SJCRH30 (cell line): ENCODE results near the gene ADI1. TPM values are rescaled to one million over a fixed set of nuclear protein-coding genes. Genes with fewer than 3 reads are reported as not detected.
A peak's percentile ranks its signal among the peaks of the same experiment; 100 is the strongest.
"Not testable (repeated sequence)": the region's sequence is repeated elsewhere in the genome, so short reads cannot be mapped to it uniquely, and the experiment has no call there.

Experiments
- DNase-seq, 2 experiments: peaks; one replicate each; pipeline ENCODE4 v3.0.0-alpha.2; 2015 to 2020
- H3K27ac ChIP-seq: fragments of 250-450 bp; sonication (Bioruptor Pico); 2 replicates; pipeline ENCODE4 v1.5.1; 2020; ENCODE audit warnings: mild to moderate bottlenecking, moderate library complexity
- H3K27me3 ChIP-seq: fragments of 250-450 bp; sonication (Bioruptor Pico); 2 replicates; pipeline ENCODE4 v1.5.1; 2020; ENCODE audit warnings: mild to moderate bottlenecking, moderate library complexity
- H3K36me3 ChIP-seq: fragments of 250-450 bp; sonication (Bioruptor Pico); 2 replicates; pipeline ENCODE4 v1.5.1; 2020; ENCODE audit warnings: mild to moderate bottlenecking, moderate library complexity
- H3K4me1 ChIP-seq: fragments of 250-450 bp; sonication (Bioruptor Pico); 2 replicates; pipeline ENCODE4 v1.5.1; 2020; ENCODE audit warnings: mild to moderate bottlenecking, moderate library complexity
- H3K4me3 ChIP-seq: fragments of 250-450 bp; sonication (Bioruptor Pico); 2 replicates; pipeline ENCODE4 v1.5.1; 2020; ENCODE audit warnings: mild to moderate bottlenecking, moderate library complexity
- H3K9me3 ChIP-seq: fragments of 250-450 bp; sonication (Bioruptor Pico); replicated peaks from 2 replicates; pipeline ENCODE4 v1.5.1; 2020; ENCODE audit warnings: mild to moderate bottlenecking, moderate library complexity
- total RNA-seq: library from RNA; depleted of rRNA; stranded (reverse); fragments of >200 nt; shearing (Covaris generic); gene quantifications from 2 replicates; pipeline ENCODE4 v1.2.3, GENCODE V29; 2014

Gene ADI1
- total RNA-seq, 1 experiment from 2014 or later, result 55.9 TPM

GRCh38 chr2:3517948-3518495 is 1.3 kb downstream of the ADI1 start:
- Histone ChIP-seq H3K36me3 (no peaks in the 10 kb centered on the region), H3K9me3 (no peaks in the 10 kb centered on the region; the same call in 1 of the 2 replicates), H3K4me3 (peak overlapping the region; percentile 81), H3K27ac (peak overlapping the region; percentile 62), H3K4me1 (peaks cover 9% of the 10 kb centered on the region), H3K27me3 (no peaks in the 10 kb centered on the region)
- no peak for DNase-seq

- H3K27me3 ChIP-seq, result no peaks in the 10 kb centered on the region
- no peak overlapping the region for H3K4me3 ChIP-seq
- H3K27ac ChIP-seq, result no peak overlapping the region
- no peaks in the 10 kb centered on the region; the same call in 1 of the 2 replicates for H3K9me3 ChIP-seq
- no peak for DNase-seq
- peaks cover under 1% of the 10 kb centered on the region for H3K36me3 ChIP-seq
- H3K4me1 ChIP-seq, result peaks cover 9% of the 10 kb centered on the region
Measured at GRCh38 chr2:3516831-3517230, 2.5 kb downstream of the ADI1 start.

GRCh38 chr2:3515438-3515837 is 3.9 kb downstream of the ADI1 start:
- not testable (repeated sequence) for DNase-seq

GRCh38 chr2:3513026-3513810 is 6.1 kb downstream of the ADI1 start:
- Histone ChIP-seq H3K36me3 (peaks cover 22% of the 10 kb centered on the region), H3K27me3 (no peaks in the 10 kb centered on the region), H3K4me1 (peaks cover 4% of the 10 kb centered on the region; the same call in 1 of the 2 replicates), H3K27ac (no peak overlapping the region), H3K4me3 (no peak overlapping the region), H3K9me3 (no peaks in the 10 kb centered on the region; the same call in 1 of the 2 replicates)
- DNase-seq, result no peak

More at GRCh38 chr2:3515438-3515837, 3.9 kb downstream of the ADI1 start:
- not testable (repeated sequence) for H3K27ac ChIP-seq, H3K4me1 ChIP-seq, H3K36me3 ChIP-seq, H3K4me3 ChIP-seq, H3K9me3 ChIP-seq, H3K27me3 ChIP-seq

- no peak overlapping the region for H3K4me3 ChIP-seq
- H3K9me3 ChIP-seq, result no peaks in the 10 kb centered on the region; the same call in 1 of the 2 replicates
- H3K27ac ChIP-seq, result no peak overlapping the region
- no peak for DNase-seq
- no peaks in the 10 kb centered on the region for H3K27me3 ChIP-seq
- no peaks in the 10 kb centered on the region for H3K4me1 ChIP-seq
- H3K36me3 ChIP-seq, result peaks cover 22% of the 10 kb centered on the region
Measured at GRCh38 chr2:3512086-3512485, 7.2 kb downstream of the ADI1 start.

GRCh38 chr2:3505771-3506170 is 13.6 kb downstream of the ADI1 start:
- DNase-seq, result peak; percentile 83 to 93

GRCh38 chr2:3504741-3505140 is 14.6 kb downstream of the ADI1 start:
- DNase-seq, result no peak
- Histone ChIP-seq H3K36me3 (peaks cover 17% of the 10 kb centered on the region), H3K27me3 (no peaks in the 10 kb centered on the region), H3K4me1 (peaks cover 20% of the 10 kb centered on the region), H3K27ac (no peak overlapping the region; the same call in 1 of the 2 replicates), H3K9me3 (no peaks in the 10 kb centered on the region), H3K4me3 (no peak overlapping the region)

More at GRCh38 chr2:3505771-3506170, 13.6 kb downstream of the ADI1 start:
- H3K27me3 ChIP-seq, result no peaks in the 10 kb centered on the region
- peak overlapping the region; percentile 69 for H3K27ac ChIP-seq
- H3K4me1 ChIP-seq, result peaks cover 20% of the 10 kb centered on the region
- peaks cover 18% of the 10 kb centered on the region for H3K36me3 ChIP-seq
- no peaks in the 10 kb centered on the region for H3K9me3 ChIP-seq
- H3K4me3 ChIP-seq, result peak overlapping the region; percentile 18

- DNase-seq, result no peak
- Histone ChIP-seq H3K9me3 (no peaks in the 10 kb centered on the region), H3K36me3 (peaks cover 11% of the 10 kb centered on the region), H3K27ac (no peak overlapping the region), H3K4me3 (no peak overlapping the region), H3K27me3 (no peaks in the 10 kb centered on the region), H3K4me1 (peaks cover 20% of the 10 kb centered on the region)
Measured at GRCh38 chr2:3503483-3503882, 15.8 kb downstream of the ADI1 start.

GRCh38 chr2:3503046-3503445 is 16.3 kb downstream of the ADI1 start:
- H3K36me3 ChIP-seq, result peaks cover 11% of the 10 kb centered on the region
- H3K4me3 ChIP-seq, result no peak overlapping the region
- H3K9me3 ChIP-seq, result no peaks in the 10 kb centered on the region
- DNase-seq, result no peak
- no peaks in the 10 kb centered on the region for H3K27me3 ChIP-seq
- H3K4me1 ChIP-seq, result peaks cover 20% of the 10 kb centered on the region
- H3K27ac ChIP-seq, result no peak overlapping the region

GRCh38 chr2:3500326-3500899 is 18.9 kb downstream of the ADI1 start:
- Histone ChIP-seq H3K9me3 (no peaks in the 10 kb centered on the region), H3K4me1 (peaks cover 5% of the 10 kb centered on the region), H3K36me3 (peaks cover 18% of the 10 kb centered on the region), H3K27me3 (no peaks in the 10 kb centered on the region), H3K4me3 (no peak overlapping the region), H3K27ac (no peak overlapping the region)
- no peak for DNase-seq

- Histone ChIP-seq H3K27me3 (no peaks in the 10 kb centered on the region), H3K4me1 (no peaks in the 10 kb centered on the region), H3K36me3 (peaks cover 14% of the 10 kb centered on the region), H3K27ac (no peak overlapping the region), H3K4me3 (no peak overlapping the region), H3K9me3 (no peaks in the 10 kb centered on the region)
- no peak for DNase-seq
Measured at GRCh38 chr2:3498783-3499394, 20.4 kb downstream of the ADI1 start.

GRCh38 chr2:3496708-3497080 is 22.6 kb downstream of the ADI1 start:
- H3K9me3 ChIP-seq, H3K27me3 ChIP-seq, H3K4me3 ChIP-seq, DNase-seq, H3K27ac ChIP-seq, H3K4me1 ChIP-seq: not testable (repeated sequence)
- peaks cover 14% of the 10 kb centered on the region for H3K36me3 ChIP-seq

- Histone ChIP-seq H3K4me3 (no peak overlapping the region), H3K36me3 (peaks cover 10% of the 10 kb centered on the region), H3K9me3 (no peaks in the 10 kb centered on the region), H3K4me1 (no peaks in the 10 kb centered on the region), H3K27ac (no peak overlapping the region), H3K27me3 (no peaks in the 10 kb centered on the region)
- no peak for DNase-seq
Measured at GRCh38 chr2:3494984-3495666, 24.2 kb downstream of the ADI1 start.

- no peak for DNase-seq
- H3K36me3 ChIP-seq, result peaks cover 7% of the 10 kb centered on the region
- no peaks in the 10 kb centered on the region for H3K9me3 ChIP-seq
- no peaks in the 10 kb centered on the region for H3K27me3 ChIP-seq
- no peak overlapping the region for H3K27ac ChIP-seq
- H3K4me3 ChIP-seq, result no peak overlapping the region
- H3K4me1 ChIP-seq, result no peaks in the 10 kb centered on the region
Measured at GRCh38 chr2:3493615-3494007, 25.7 kb downstream of the ADI1 start.
